Left lung (tissue), 10 donors: ENCODE data around the gene DLG5. TPM values are rescaled to one million over a fixed set of nuclear protein-coding genes. Genes with fewer than 3 reads are reported as not detected.

Source experiments
- ATAC-seq: fragments of 200-7000 bp; cut with Tn5 transposase; one replicate; pipeline ENCODE4 v1.9.1; 2020; ENCODE audit warnings: moderate library complexity
- DNase-seq, 4 donors: peaks; one replicate each; pipeline ENCODE4 v3.0.0-alpha.2; 2013 to 2020
- H3K27ac ChIP-seq, 2 donors: fragments of 200-600 bp; sonication (generic) in 1 of 2; one replicate each; pipeline versions ENCODE4 v1.5.0 to v1.8.0; 2020 to 2021
- H3K27me3 ChIP-seq, 2 donors: fragments of 200-600 bp; sonication (generic) in 1 of 2; one replicate each; pipeline versions ENCODE4 v1.5.0 to v1.8.0; 2020 to 2021
- H3K36me3 ChIP-seq, 2 donors: fragments of 200-600 bp; sonication (generic) in 1 of 2; one replicate each; pipeline versions ENCODE4 v1.5.0 to v1.8.0; 2020 to 2021
- H3K4me1 ChIP-seq, 2 donors: fragments of 200-600 bp; one replicate each; pipeline ENCODE4 v1.8.0; 2021
- H3K4me3 ChIP-seq, 2 donors: fragments of 200-600 bp; sonication (generic) in 1 of 2; one replicate each; pipeline versions ENCODE4 v1.5.0 to v1.8.0; 2020 to 2021; ENCODE audit warnings: mild to moderate bottlenecking in 1 of 2
- H3K9me3 ChIP-seq, 2 donors: fragments of 200-600 bp; sonication (generic) in 1 of 2; one replicate each; pipeline versions ENCODE4 v1.5.0 to v1.8.0; 2020 to 2021
- CTCF ChIP-seq, 2 donors: fragments of 200-600 bp; sonication (generic) in 1 of 2; IDR thresholded peaks; one replicate each; pipeline versions ENCODE4 v1.5.0 to v1.8.0; 2021; ENCODE audit warnings: antibody characterized with exemption in 2 of 2
- intact Hi-C, 2 donors: fragments of 100-400 bp; cut with DNase I; formaldehyde crosslinking; loops; one replicate each; pipeline versions ENCODE4 v1.11.2 to v1.14.2; 2022
- polyA plus RNA-seq, 6 donors: library from polyadenylated mRNA; unstranded; fragments of 120-200 nt; gene quantifications; one replicate each; pipeline ENCODE4 v1.2.1, GENCODE V29; 2013; ENCODE audit not compliant: insufficient read length in 6 of 6
- total RNA-seq, 2 donors: library from RNA; stranded (reverse); fragmentation: NEBNext Ultra II Directional; extraction: Animal tissue kit (Norgen Biotek cat#: 25700); gene quantifications; one replicate each; pipeline ENCODE4 v1.2.1, GENCODE V29; 2021
- donor health status: DM: no; HTN: yes; CAD: no.
- donor health status: DM: no; HTN: no; CAD: no.

Gene DLG5
- total and polyA plus RNA-seq, 8 donors: 17.0 to 53.4 (median 49.0) TPM

- intact Hi-C loops: no loop called here
- DNase-seq: no peak
Measured at GRCh38 chr10:77798940-77799339, 127.6 kb downstream of the DLG5 start.

GRCh38 chr10:77796311-77796915 is 130.1 kb downstream of the DLG5 start:
- no peaks in the 10 kb centered on the region for H3K9me3 ChIP-seq
- TF ChIP-seq CTCF (IDR thresholded peaks at IDR 0.05): no peak
- H3K36me3 ChIP-seq: peaks cover 0 to 75% of the 10 kb centered on the region in 2 donors
- no peaks in the 10 kb centered on the region for H3K27me3 ChIP-seq
- no peak overlapping the region for H3K4me3 ChIP-seq
- DNase-seq (peak in 1 of 4 donors; percentile 49), ATAC-seq (no peak)
- H3K4me1 ChIP-seq: no peaks in the 10 kb centered on the region
- intact Hi-C loops: no loop called here
- no peak overlapping the region for H3K27ac ChIP-seq

More at GRCh38 chr10:77798940-77799339, 127.6 kb downstream of the DLG5 start:
- ATAC-seq: no peak
- no peaks in the 10 kb centered on the region for H3K9me3 ChIP-seq
- peaks cover 0 to 58% of the 10 kb centered on the region in 2 donors for H3K36me3 ChIP-seq
- no peak overlapping the region for H3K4me3 ChIP-seq
- H3K4me1 ChIP-seq: no peaks in the 10 kb centered on the region
- H3K27ac ChIP-seq: no peak overlapping the region
- TF ChIP-seq CTCF (IDR thresholded peaks at IDR 0.05): no peak
- no peaks in the 10 kb centered on the region for H3K27me3 ChIP-seq

GRCh38 chr10:77795426-77796055 is 131.0 kb downstream of the DLG5 start:
- Histone ChIP-seq H3K9me3 (no peaks in the 10 kb centered on the region), H3K4me3 (no peak overlapping the region), H3K27me3 (no peaks in the 10 kb centered on the region), H3K36me3 (peaks cover 0 to 77% of the 10 kb centered on the region in 2 donors), H3K4me1 (no peaks in the 10 kb centered on the region), H3K27ac (no peak overlapping the region)
- ATAC-seq: no peak
- intact Hi-C loops: no loop called here
- no peak for TF ChIP-seq CTCF (IDR thresholded peaks at IDR 0.05)
- no peak for DNase-seq

- Histone ChIP-seq H3K4me3 (no peak overlapping the region), H3K36me3 (peaks cover 0 to 78% of the 10 kb centered on the region in 2 donors), H3K9me3 (no peaks in the 10 kb centered on the region), H3K4me1 (no peaks in the 10 kb centered on the region), H3K27ac (no peak overlapping the region), H3K27me3 (no peaks in the 10 kb centered on the region)
- intact Hi-C loops: no loop called here
- ATAC-seq: no peak
- no peak for TF ChIP-seq CTCF (IDR thresholded peaks at IDR 0.05)
- peak in 1 of 4 donors; percentile 61 for DNase-seq
Measured at GRCh38 chr10:77794256-77795142, 132.1 kb downstream of the DLG5 start.

- H3K36me3 ChIP-seq: peaks cover 0 to 72% of the 10 kb centered on the region in 2 donors
- ATAC-seq: peak; percentile 57
- no peaks in the 10 kb centered on the region for H3K4me1 ChIP-seq
- no peak overlapping the region for H3K27ac ChIP-seq
- no peaks in the 10 kb centered on the region for H3K27me3 ChIP-seq
- H3K4me3 ChIP-seq: no peak overlapping the region
- no peaks in the 10 kb centered on the region for H3K9me3 ChIP-seq
- no peak for TF ChIP-seq CTCF (IDR thresholded peaks at IDR 0.05)
- DNase-seq: no peak
- intact Hi-C loops: no loop called here
Measured at GRCh38 chr10:77793831-77794230, 132.7 kb downstream of the DLG5 start.
